Fibroblast of skin of left biceps (primary cell): ENCODE measurements around the gene RP2.

Source experiments
- DNase-seq, 2 experiments: peaks; one replicate each; pipeline ENCODE4 v3.0.0-alpha.2; 2013; ENCODE audit warnings: low read depth in 2 of 2

RP2 gene

DNA sequence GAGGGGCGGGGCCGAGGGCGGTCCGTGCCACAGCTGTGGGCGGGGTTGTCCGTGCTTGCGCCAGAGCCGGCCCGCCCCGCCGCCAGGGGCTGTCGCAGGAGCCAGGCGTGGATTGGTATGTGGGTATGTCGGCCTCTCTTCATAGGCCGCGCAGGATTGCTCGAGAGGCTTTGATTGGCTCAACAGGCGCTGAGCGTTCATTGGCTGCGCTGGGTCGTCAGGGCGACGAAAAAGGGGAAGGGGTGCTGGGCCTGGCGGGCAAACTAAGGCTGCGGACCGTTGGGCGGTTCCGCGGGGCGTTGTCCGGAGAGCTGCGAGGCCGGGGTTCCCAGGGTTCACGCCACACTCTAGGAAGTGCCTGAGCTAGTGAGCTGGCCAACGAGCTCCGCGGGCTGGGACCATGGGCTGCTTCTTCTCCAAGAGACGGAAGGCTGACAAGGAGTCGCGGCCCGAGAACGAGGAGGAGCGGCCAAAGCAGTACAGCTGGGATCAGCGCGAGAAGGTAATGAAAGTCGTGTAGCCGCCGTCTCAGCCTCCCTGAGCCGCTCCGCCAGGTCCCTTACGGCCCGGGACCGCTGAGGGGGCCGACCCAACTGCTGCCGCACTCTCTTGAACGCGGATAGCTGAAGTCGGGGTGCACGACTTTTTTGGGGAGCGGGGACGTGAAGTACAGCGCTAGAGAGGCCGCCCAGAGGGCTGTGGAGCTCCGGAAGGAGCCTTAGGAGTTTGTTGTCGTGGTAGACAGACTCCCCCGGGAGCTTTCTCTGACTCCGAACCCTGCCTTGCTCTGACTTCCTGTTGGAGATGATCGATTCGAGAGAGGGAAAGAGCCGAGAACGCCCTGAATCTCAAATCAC lies at the start of gene RP2:
RP2 (plus strand) TSS at position 343 of the 857 bp plus-strand sequence; CDS start at position 401, 58 bp downstream.
- DNase-seq: peak; percentile 77 to 79

DNA sequence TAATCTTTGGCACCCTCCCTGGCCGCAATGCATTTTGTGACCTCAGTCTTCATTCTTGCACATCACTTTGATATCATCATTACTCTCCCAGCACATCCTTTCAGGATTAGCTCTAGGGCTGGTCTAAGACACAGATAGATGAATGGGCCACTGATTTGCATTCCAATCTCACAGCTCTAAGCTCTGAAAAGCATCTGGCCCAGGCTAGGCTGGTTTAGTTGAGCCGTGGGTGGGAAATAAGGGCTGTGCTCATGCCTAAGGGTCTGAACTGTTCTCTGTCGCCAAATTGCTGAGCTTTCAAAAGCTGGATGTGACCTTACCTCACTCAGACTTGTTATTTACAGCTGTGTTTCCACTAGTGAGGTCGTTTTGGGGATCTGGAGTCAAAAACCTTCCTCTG lies 47.9 kb upstream of the RP2 start:
- DNase-seq: peak; percentile 30

DNA sequence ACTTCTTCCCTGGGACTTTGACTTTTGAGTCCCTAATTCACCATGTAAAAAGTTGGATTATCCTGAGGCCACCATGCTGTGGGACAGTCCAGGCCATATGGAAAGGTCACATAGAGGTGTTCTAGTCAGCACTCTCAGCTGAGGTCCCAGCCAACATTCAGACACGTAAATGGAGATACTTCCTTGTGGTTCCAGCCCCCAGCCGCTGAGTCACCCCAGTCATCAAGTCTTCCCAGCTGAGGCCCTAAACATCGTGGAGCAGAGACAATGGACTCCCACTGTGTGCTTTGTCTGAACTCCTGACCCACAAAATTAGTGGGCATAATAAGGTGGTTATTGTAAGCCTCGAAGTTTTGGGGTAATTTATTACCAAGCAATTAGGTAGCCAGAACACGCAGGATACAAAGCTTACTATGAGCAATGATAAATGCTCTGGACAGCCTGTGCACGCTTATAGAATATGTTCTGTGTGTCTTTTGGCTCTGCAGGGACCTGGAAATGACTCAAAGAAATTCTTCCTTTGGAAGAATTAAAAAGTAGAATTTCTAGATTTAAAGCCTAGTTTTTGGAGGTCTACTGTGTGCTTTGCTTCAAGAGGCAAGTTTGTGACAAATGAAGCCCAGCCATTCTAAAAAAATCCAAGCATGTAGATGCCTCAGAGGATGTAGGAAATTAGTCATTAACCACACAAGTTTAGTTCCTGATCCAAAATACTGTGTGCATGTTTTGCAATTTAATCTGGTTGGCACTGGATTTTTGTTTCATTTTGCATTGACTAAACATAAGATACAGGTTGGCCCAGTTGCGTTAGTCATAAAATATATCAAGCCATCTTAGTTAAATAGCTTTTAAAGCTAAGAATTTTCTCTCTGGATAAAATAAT lies 44.7 kb upstream of the RP2 start:
- DNase-seq: peak; percentile 78 to 82

DNA sequence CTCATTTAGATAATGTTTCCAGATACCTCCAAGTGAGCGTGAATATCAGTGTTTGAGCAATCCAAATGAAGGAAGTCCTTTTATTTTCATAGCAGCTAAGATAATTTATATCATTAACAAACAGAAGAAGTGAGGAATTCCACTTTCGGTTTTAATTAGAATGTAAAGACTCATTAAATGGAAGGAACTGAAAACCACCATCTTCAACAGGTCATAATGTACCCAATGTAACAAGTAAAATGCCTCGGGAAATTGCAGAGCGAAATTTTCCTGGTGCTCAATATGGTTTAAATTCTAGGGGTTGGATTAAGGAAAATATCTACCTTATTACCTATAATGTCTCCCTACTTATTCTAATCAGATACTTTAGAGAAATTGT lies 44.0 kb upstream of the RP2 start:
- DNase-seq: no peak

DNA sequence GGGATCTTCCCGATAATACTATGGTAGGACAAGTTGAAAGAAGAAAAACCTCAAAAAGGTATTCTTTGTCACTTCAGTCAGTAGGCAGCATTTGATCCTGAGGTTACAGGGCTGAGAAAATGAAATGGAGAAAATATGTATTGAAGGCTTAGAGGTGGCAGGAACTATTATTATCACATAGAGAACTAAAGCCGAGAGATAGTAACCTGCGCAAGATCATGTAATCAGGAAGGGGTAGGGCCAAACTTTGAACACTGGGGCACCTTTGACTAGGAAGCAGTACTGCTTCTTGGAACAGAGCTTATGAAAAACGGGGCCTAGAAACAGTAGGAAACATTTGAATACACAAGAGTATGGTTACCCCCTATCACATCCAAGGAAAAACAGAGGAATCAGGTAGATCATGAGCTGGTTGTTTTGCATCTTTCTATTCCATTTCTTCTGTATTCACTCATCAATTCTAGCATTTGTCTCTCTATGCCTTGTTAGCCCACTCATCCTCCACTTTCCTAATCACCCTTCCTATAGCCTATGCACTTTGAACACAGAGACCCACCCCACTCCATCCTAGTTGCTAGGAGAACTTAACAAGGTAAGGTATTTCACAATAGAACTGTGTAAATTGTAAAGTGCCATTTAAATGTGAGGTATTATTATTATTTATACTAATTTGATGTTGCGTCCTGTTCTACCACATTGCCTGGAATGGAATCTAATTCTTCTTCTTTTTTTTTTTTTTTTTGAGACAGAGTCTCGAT lies 43.3 kb upstream of the RP2 start:
- DNase-seq: no peak

DNA sequence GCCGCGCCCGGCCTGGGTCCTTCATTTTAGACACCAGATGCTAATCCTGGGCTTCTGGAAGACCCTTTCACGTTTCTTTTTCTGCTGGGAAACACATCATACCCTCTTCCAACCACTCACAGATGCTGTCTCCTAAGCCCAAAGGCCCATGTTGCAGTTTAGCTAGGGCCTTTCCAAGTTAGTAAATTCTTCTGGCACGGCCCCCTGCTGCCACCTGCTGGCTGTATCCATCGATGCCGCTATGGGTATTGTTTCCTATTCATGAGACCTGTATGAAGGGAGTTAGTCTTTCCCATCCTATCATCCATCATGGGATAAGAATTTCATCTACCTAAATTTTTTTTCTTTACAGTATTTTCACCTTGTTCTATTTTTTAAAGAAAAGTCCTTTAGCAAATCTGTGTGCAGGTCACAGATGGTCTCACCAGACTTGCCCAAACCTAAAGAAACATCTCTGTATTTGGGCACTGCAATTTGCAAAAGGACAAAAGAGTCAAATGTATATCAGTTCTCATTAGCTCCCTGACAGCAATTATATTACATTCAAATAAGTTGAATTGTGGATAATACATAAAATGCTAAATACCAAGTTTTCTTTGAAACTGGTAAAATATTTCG lies 40.2 kb upstream of the RP2 start:
- DNase-seq: peak; percentile 23 to 31

DNA sequence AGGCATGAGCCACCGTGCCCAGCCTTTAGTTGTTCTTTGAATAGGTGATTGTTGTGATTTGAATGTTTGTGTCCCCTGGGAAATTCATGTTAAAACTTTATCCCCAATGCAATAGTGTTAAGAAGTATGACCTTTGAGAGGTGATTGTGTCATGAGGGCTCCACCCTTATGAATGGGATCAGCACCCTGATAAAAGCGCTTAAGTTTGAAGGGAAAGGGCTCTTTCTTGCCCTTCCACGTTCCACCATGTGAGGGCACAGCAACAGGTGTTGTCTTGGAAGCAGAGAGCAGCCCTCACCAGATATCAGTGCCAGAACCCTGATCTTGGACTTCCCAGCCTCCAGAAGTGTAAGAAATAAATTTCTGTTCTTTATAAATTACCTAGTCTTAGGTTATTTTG lies 33.7 kb upstream of the RP2 start:
- DNase-seq: no peak

DNA sequence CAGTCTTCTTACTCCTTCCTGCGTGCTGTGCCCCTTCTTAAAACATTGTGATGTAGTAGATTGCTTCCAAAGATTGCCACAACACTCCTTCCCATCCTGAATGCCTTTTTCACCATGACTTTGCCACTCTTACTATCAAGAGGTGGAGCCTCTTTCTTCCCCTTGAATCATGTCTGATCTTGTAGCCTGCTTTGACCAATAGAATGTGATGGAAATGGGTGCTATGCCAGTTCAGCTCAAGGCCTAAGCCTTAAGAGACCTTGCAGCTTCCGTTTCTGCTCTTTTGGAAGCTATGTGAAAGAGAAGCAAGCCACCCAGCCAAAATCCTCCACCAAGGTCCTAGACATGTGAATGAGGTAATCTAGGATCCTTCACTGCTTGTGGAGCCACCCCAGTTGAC lies 31.6 kb upstream of the RP2 start:
- DNase-seq: no peak

DNA sequence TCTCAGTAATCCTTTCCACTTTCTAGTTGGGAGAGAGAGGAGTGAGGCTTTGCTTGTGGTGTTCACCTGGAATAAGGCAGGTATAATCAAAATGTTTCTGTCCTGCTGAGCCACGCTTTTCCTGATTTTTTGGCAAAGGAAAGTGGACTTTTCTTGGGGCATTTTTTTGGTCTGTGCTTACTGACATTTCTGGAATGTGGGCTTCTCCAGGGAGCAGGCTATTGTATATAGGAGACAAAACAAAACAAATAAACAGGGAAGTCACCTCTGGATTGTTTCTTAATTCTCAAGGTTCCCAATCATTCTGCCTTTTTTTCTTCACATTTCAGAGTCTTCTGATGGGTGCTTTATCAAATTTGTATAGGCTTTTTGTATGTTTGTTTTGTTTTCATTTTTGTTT lies 25.7 kb upstream of the RP2 start:
- DNase-seq: no peak

DNA sequence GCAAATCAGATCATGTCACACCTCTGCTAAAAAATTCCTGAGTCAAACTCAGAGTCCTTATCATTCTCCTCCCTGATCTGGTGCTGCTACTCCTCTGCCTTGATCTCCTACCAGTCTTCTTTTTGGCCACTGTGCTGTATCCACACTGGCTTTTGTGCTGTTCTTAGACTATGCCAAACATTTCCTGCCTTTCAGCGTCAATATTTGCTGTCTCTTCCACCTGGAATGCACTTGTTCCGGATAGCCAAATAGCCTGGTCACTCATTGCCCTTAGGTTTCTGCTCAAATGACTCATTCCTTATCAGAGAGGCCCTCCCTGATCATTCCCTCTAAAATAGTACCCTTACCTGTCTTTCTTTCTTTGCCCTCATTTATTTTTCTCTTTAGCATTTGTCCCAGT lies 24.4 kb upstream of the RP2 start:
- no peak for DNase-seq

DNA sequence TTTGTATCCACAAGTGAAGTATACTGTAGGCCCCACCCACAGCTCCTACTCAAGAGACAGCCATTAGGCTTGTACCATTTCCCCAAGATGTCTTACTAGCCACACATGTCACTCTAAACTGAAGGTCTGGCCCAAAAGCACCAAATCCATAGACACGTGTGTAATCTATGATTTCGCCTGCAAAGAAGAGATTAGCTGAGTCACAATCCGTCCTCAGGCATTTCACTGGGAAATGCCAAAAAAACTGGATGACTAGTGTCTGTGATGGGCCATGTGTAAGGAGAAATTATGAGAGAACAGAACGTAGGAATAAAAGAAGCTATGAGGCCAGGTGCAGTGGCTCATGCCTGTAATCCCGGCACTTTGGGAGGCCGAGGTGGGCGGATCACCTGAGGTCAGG lies 21.9 kb upstream of the RP2 start:
- DNase-seq: no peak

DNA sequence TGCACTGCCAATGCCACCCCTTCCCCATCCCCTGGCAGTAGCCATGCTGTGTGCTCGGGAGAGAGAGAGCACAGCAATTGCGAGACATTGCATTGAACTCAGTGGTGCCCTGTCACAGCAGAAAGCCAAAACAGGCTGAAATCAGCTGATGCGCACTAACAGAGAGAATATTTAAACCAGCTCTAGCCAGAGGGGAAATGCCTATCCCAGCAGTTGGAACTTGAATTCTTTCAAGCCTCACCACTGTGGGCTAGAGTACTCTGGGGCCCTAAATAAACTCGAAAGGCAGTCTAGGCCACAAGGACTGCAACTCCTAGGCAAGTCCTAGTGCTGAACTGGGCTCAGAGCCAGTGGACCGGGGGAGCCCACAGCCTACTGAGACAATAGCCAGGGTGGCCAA lies 17.7 kb upstream of the RP2 start:
- DNase-seq: no peak

DNA sequence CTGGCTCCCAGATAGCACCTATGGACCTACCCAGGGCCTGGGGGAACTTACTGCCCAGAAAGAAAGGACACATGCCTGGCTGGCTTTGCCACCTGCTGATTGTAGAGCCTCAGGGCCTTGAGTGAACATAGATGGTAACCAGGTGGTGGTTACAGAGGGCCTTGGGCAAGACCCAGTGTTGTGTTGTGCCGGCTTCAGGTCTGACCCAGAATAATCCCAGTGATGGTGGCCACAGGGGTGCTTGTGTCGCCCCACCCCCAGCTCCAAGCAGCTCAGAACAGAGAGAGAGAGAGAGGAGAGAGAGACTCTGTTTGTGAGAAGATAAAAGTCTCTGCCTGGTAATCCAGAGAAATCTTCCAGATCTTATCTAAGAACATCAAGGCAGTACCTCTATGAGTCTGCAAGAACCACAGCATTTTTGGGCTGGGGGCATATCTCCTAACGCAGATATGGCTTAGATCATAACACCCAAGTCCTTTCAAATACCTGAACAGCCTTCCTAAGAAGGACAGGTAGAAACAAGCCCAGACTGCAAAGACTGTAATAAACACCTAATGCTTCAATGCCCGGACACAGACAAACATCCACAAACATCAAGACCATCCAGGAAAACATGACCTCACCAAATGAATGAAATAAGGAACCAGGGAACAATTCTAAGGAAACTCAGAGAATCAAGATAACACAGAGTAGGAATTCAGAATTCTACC lies 16.3 kb upstream of the RP2 start:
- no peak for DNase-seq

DNA sequence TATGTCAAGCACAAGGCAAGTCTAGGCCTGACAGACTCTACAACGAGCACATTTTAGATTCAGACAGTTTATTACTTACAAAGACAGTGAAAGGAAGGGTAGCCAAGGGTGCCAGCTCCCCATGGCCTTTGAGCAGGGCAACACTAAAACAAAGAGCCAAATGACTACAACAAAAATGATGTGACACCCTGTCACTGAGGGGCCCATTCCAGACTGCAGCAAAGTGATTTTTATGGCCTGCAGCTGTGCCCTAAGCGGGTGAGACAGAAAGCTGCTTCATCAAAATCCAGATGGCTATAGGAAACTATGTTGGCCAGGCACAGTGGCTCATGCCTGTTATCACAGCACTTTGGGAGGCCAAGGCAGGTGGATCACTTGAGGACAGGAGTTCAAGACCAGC lies 13.4 kb upstream of the RP2 start:
- DNase-seq: no peak

DNA sequence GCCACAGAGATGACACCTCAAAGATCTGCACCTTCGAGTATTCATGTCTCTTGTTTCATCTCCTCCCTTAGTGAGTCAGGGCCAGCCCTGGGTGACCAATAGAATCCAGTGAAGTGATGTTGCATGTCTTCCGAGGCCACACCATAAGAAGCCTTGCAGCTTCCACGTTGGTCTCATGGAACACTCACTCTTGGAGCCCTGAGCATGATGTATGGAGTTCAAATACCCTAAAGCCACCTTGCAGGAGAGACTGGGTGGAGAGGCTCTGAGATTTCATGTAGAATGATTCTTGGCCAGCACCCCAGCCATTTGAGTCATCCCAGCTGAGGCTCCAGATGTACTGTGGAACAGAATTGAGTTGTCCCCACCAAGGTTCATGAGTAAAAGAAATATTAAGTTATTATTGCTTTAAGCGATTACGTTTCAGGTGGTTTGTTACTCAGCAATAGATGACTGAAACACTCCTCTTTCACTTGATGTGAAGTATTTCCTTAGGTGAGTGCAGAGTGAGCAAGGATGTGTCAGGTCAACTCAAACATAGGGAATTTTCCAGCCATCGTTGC lies 5.0 kb upstream of the RP2 start:
- no peak for DNase-seq

DNA sequence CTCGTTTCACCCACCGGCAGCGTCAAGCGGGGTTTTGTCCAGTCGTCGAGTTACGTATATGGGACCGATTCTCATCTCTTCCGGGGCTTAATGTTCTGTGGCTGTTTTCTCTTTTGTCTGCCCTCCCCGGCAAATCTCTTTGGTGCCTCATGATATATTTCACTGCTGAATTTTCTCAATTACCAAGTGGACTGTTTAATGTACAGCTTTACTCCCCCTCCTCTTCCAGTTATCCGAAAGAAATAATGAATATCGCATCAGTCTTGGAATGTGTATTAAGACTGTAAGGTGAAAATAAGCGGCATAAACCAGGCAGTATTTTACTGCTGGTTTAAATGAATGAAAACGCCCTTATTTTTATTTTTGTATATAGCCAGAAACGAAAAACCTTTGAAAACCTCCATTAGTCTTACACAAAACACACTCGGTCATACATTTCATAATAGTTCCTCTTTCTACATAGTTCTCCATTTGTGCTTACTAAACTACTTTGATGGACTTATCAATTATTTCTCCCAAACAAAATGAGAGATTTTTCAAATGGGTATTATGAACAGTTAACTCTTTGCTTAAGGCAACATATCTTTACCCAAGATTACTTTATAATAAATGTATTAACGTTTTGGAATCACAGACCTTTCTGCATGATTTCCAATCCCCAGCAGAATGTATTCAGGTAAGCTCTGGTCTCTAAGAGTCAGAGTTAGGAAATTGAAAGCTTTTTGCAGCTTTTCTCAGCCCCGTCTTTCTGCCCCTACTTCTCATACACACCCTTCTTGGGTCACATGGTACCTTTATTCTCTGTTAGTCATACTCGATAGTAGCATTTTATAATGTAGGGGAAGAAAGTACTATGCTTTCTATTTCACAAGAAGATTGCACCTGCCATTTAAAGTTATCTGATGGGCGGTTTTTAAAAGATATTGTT lies 979 bp downstream of the RP2 start:
- no peak for DNase-seq

DNA sequence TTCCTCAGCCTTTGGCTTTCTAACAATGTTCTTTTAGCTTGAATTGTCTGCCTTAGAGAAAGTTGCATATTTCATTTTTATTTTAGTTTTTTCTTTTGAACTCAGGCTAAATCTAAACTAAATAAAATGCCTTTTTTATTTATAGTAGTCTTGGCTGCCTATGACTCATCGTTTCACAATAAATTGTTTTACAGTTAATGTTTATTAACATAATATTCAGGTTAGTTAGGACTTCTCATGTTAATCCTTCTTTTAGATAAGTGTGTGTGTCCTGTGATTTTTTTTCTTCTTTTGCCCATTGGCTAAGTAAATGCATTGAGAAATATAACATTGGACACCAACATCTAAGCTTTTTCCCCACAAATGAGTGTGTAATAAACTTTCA lies 1.6 kb downstream of the RP2 start:
- DNase-seq: no peak

DNA sequence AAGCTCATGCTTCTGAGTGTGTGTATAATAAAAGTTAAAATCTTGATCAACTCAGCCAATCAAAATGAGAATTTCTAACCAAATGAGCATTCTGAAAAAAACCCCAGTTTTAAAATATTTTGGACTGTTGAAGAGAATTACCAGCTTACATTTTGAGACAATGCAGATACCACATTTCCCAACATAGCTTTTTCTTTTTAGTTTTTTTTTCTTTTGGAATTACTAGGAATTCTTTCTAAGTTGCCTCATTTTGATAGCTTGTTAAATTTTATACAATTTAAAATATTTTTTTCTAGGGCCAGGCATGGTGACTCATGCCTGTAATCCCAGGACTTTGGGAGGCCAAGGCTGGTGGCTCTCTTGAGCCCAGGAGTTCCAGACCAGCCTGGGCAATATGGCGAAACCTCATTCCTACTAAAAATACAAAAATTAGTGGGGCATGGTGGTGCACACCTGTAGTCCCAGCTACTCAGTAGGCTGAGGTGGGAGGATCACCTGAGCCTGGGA lies 2.2 kb downstream of the RP2 start:
- DNase-seq: no peak

DNA sequence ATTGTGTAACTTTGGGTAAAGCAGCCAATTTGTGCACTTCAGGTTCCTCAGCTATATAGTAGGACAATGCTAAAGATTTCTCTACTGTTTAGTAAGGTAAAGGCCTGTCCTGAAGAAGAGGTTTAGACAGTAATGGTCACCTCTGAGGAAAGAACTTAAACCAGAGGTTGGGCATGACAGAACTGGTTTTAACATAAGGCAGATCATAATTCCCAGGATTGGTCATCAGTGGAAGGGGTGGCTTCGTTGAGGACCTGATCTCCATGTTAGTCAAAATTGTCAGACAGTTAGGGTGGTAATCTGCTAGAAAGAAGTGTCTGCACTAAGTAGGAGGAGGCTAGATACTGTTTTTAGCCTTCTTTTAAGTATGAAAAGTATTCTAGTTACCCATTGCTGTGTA lies 4.1 kb downstream of the RP2 start:
- DNase-seq: no peak

DNA sequence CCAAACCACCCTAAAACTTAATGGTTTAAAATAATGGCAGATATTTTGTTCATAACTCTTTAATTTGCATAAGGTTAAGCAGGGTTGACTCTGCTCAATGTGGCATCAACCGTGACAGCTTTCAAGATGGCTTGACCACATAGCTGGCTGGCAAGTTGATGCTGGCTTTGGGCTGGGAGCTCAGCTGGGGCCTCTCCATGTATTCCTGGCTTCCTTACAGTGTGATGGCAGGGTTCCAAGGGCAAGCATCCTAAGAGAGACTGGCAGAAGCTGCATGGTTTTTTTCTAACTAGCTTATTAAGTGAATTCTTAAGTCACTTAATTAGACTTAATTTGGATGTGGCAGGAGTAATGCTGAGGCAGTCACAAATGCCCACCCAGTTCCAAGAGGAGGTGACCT lies 4.5 kb downstream of the RP2 start:
- no peak for DNase-seq
